Activated naive CD4-positive, alpha-beta T cell (primary cell): Measurements from ENCODE around the gene LEMD1.
A peak's percentile ranks its signal among the peaks of the same experiment; 100 is the strongest.

Experiments
- DNase-seq, 4 experiments: peaks; one replicate each; lab custom pipeline; 2025; lab: John Stamatoyannopoulos, UW

Gene LEMD1

GRCh38 chr1:205354259-205355074 is 67.4 kb downstream of the LEMD1 start:
- peak in 2 of 4 experiments; percentile 20 to 22 for DNase-seq

- no peak for DNase-seq
Observed at GRCh38 chr1:205353612-205354011, 68.2 kb downstream of the LEMD1 start.

- DNase-seq: no peak
Observed at GRCh38 chr1:205353191-205353590, 68.7 kb downstream of the LEMD1 start.

- no peak for DNase-seq
Observed at GRCh38 chr1:205351984-205352713, 69.7 kb downstream of the LEMD1 start.

- DNase-seq: no peak
Observed at GRCh38 chr1:205350691-205351141, 71.1 kb downstream of the LEMD1 start.

- no peak for DNase-seq
Observed at GRCh38 chr1:205350124-205350523, 71.7 kb downstream of the LEMD1 start.

- no peak for DNase-seq
Observed at GRCh38 chr1:205348554-205349487, 73.0 kb downstream of the LEMD1 start.

GRCh38 chr1:205346956-205347574 is 74.8 kb downstream of the LEMD1 start:
- no peak for DNase-seq

- no peak for DNase-seq
Observed at GRCh38 chr1:205345761-205346160, 76.1 kb downstream of the LEMD1 start.

GRCh38 chr1:205344066-205344928 is 77.6 kb downstream of the LEMD1 start:
- DNase-seq: peak in 2 of 4 experiments; percentile 11 to 35

- DNase-seq: no peak
Observed at GRCh38 chr1:205343431-205344065, 78.3 kb downstream of the LEMD1 start.

- no peak for DNase-seq
Observed at GRCh38 chr1:205342986-205343385, 78.9 kb downstream of the LEMD1 start.

- DNase-seq: no peak
Observed at GRCh38 chr1:205340676-205341075, 81.2 kb downstream of the LEMD1 start.

GRCh38 chr1:205339717-205340116 is 82.1 kb downstream of the LEMD1 start:
- no peak for DNase-seq

- DNase-seq: no peak
Observed at GRCh38 chr1:205339197-205339702, 82.6 kb downstream of the LEMD1 start.

DNA sequence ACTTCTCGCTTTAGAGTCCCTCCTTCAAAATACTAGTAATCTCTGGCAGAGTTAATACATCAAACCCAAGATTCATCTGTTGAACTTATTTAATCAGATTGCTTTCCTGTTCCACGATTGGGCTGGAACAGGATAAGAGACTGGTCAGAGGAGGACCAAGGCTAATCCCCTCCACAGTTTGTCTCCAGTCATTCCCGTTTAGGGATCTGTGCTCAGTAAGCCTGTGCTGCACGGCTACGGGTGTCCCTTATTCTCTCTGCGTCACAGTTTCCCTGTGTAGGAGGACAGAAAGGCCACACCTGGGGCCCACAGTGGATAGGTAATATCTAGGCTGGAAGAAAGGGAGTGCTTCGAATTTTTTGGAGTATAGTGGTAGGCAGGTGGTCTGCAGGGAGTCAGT is 83.8 kb downstream of the LEMD1 start:
- no peak for DNase-seq

- DNase-seq: no peak
Observed at GRCh38 chr1:205337481-205337880, 84.4 kb downstream of the LEMD1 start.

DNA sequence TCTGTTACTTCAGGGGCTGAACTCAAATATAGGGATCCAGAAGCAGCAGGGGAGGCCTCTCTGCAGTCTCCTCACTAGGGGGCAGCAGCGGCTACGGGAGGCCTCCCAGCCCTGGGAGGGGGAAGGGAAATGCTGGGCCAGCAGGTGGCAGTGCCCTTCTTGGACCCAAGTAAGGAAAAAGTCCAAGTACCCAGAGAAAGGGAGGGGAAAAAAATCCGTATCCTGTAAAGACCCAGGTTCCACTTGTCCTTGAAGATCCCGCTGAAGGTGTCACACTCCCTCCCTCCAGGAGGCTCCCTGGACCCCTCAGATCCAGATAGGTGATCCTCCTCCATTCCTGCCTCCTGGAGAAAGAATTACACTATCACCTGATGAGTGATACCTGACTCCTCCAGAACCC is 86.2 kb downstream of the LEMD1 start:
- DNase-seq: peak in 3 of 4 experiments; percentile 34 to 72 (median 44)

DNA sequence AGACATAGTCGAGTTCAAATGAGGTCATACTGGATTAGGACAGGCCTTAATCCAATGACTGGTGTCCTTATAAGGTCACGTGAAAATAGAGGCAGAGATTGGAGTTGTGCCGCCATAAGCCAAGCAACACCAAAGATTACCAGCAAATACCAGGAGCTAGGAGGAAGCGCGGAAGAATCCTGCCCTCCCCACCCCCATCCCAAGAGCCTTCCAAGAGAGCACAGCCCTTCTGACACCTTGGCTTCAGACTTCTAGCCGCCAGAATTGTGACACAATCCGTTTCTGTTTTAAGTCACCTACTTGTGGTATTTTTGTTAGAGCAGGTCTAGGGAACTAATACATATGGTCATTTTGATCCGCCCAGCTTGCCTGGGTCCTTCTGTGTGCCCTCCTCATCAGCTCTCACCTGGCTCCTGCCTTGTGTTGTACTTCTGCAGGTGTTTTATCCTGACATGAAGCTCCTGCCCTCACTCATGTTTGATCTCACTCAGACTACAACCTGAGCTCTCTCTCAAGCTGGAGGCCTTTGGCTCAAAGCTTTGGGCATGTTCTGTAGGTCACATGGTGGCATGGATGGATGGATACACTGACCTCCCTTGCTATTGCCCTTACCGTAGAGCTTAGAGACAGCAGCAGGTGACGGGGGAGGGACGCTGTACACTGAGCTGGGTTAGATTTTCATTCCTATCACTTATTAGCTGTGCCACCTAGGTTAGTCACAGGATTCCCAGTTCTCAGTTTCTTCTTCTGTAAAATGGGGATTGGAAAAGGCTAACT is 89.7 kb downstream of the LEMD1 start:
- no peak for DNase-seq
